CD4-positive, alpha-beta T cell treated with Interferon alpha-2 for 1 hour (primary cell): ENCODE measurements around the gene MEPCE.
"Not testable (repeated sequence)": the region's sequence is repeated elsewhere in the genome, so short reads cannot be mapped to it uniquely, and the experiment has no call there.

Experiments
- DNase-seq, 2 donors: peaks; one replicate each; pipeline ENCODE4 v3.0.0-alpha.2; 2020 to 2022

Gene MEPCE, protein sequence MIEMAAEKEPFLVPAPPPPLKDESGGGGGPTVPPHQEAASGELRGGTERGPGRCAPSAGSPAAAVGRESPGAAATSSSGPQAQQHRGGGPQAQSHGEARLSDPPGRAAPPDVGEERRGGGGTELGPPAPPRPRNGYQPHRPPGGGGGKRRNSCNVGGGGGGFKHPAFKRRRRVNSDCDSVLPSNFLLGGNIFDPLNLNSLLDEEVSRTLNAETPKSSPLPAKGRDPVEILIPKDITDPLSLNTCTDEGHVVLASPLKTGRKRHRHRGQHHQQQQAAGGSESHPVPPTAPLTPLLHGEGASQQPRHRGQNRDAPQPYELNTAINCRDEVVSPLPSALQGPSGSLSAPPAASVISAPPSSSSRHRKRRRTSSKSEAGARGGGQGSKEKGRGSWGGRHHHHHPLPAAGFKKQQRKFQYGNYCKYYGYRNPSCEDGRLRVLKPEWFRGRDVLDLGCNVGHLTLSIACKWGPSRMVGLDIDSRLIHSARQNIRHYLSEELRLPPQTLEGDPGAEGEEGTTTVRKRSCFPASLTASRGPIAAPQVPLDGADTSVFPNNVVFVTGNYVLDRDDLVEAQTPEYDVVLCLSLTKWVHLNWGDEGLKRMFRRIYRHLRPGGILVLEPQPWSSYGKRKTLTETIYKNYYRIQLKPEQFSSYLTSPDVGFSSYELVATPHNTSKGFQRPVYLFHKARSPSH

DNA sequence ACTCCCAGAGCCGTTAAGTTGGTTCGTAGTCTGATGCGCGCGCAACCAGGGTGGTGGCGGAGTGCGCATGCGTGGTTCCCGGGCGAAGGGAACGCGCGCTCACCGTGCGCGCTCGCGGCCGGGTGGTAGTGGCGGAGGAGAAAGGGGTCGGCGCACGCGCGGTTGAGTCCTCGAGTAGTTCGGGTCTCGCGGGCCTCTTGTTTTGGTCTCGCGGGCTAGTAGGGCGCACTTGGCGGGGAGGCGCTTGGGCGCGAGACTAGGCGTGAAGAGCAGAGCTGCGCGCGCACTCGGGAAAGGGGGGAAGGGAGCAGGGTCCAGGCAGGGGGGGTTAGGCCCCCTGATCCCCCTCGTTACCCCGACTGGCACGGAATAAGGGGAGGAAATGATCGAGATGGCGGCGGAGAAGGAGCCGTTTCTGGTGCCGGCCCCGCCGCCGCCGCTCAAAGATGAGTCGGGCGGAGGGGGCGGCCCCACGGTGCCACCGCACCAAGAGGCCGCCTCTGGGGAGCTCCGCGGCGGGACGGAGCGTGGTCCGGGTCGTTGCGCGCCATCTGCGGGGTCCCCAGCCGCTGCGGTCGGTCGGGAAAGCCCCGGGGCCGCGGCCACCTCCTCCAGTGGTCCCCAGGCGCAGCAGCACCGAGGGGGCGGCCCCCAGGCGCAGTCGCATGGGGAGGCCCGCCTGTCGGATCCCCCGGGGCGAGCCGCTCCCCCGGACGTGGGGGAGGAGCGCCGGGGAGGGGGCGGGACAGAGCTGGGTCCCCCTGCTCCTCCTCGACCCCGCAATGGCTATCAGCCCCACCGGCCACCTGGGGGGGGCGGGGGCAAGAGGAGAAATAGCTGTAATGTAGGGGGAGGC, at the start of gene MEPCE:
TSS of gene MEPCE (plus strand) at position 195 of the 856 bp plus-strand sequence. CDS start at position 383, 188 bp downstream.
- peak; percentile 94 to 95 for DNase-seq

DNA sequence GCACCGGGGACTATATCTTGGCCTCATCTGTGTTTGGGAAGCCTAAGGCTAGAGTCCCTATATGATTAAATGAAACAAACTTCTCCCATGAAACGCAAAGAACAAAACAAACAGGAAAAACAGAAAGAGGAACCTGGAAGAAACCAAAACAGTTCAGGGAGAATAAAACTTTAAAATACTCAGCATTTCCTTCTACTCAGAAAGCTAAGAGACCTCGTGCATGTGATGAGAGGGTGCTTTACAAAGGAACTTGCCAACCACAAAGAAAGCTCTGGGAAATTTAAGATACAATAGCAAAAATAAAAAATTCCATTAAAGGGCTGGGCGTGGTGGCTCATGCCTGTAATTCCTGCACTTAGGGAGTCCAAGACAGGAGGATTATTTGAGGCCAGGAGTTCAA, 49.4 kb upstream of the MEPCE start:
- no peak for DNase-seq

DNA sequence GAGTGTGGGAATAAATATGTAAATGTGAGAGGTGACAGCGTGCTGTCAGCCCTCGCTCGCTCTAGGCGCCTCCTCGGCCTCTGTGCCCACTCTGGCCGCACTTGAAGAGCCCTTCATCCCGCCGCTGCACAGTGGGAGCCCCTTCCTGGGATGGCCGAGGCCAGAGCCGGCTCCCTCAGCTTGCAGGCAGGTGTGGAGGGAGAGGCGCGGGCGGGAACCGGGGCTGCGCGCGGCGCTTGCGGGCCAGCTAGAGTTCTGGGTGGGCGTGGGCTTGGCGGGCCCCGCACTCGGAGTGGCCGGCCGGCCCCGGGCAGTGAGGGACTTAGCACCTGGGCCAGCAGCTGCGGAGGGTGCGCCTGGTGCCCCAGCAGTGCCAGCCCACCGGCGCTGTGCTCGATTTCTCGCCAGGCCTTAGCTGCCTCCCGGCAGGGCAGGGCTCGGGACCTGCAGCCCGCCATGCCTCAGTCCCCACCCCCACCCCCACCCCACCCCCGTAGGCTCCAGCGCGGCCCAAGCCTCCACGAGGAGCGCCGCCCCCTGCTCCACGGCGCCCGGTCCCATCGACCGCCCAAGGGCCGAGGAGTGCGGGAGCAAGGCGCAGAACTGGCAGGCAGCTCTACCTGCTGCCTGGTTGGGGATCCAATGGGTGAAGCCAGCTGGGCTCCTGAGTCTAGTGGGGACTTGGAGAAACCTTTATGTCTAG, 47.9 kb upstream of the MEPCE start:
- not testable (repeated sequence) for DNase-seq

DNA sequence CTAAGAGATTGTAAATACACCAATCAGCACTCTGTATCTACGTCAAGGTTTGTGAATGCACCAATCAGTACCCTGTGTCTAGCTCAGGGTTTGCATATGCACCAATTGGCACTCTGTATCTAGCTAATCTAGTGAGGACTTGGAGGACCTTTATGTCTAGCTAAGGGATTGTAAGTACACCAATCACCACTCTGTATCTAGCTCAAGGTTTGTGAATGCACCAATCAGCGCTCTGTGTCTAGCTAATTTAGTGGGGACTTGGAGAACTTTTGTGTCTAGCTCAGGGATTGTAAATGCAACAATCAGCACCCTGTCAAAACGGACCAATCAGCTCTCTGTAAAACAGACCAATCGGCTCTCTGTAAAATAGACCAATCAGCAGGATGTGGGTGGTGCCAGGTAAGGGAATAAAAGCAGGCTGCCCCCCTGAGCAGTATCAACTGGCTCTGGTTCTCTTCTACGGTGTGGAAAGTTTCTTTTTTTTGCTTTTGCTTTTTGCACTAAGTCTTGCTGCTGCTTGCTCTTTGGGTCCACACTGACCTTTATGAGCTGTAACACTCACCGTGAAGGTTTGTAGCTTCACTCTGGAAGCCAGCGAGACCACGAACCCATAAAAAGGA, 47.3 kb upstream of the MEPCE start:
- DNase-seq = peak in 1 of 2 donors; percentile 21

DNA sequence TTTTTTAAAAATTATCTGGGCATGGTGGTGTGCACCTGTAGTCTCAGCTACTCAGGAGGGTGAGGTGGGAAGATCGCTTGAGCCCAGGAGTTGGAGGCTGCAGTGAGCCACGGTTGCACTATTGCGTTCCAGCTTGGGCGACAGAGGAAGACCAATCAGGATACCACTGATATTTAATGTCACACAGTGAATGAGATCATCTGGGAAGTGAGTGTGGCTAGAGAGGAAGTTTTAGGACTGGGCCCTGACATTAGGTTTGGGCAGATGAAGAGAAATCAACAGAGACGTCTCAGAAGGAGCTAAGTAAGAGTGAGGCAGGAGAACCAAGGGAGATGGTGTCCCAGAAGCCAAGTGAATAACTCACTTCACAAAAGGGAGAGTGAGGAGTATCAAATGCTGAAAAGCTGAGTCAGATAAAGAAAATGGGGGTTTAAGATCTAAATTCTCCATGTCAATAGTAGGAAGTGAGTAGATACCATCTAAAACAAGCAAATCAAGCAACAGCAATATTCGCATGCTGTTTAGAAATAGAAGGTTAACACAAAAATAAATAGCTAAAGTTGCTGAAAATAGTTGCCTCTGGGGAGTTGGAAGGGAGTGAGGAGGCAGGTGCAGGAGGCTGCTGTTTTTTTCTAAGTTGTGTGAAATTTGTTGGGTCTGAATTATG, 44.9 kb upstream of the MEPCE start:
- DNase-seq = no peak

DNA sequence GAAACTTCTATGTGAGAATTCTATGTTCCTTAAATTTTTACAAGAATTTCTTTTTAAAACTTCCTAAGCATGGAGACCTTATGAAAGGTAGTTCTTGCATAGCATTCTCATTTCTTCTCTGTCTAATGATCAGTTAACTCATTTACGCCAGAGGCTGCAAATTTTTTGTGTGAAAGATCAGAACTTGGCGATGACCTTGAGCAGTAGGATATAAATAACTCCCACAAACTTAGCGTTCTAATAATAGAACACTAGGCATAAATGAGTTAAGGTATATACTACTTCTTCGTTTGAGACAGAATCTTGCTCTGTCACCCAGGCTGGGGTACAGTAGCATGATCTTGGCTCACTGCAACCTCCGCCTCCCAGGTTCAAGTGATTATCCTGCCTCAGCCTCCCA, 42.7 kb upstream of the MEPCE start:
- DNase-seq = no peak

DNA sequence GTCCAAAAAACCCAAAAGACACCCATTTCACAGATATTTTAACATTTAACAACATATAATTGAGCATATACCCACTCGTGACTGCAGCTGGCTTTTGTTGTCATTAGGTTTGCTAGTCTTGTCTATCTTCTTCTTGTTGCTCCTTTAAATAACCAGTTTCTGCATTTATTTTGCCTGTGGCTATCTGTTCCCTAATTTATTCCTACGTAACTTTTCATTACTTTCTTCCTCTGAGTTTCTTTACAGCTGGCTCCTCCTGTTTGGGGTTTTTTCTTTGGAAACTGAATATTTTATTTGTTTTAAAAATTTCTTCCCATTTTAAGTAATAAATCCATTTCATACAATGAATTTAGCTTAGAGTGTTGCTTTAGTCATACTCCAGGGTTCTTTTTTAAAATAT, 41.9 kb upstream of the MEPCE start:
- DNase-seq = no peak

DNA sequence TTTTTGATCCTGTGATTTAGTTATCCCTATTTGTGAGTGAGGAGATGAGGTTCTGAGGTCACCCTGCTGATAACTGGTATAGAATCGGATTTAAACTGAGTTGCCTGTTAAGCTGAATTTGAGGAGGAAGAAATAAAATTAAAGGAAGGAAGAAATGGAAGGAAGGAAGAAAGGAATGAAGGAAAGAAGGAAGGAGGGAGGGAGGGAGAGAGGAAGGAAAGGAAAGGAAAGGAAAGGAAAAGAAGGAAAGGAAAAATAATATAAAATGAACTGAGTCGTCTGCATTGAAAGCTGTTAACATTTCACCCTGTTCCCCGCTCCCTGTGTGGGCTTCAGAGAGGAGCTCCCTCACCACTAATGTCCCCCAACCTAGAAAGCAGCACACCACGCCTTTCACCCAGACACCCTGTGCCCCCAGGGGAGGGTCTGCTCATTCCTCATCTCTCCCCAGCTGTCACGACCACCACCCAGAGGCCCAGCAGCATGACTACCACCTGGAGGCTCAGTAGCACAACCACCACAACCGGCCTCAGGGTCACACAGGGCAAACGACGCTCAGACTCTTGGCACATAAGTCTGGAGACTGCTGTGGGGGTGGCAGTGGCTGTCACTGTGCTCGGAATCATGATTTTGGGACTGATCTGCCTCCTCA, 40.1 kb upstream of the MEPCE start:
- no peak for DNase-seq

DNA sequence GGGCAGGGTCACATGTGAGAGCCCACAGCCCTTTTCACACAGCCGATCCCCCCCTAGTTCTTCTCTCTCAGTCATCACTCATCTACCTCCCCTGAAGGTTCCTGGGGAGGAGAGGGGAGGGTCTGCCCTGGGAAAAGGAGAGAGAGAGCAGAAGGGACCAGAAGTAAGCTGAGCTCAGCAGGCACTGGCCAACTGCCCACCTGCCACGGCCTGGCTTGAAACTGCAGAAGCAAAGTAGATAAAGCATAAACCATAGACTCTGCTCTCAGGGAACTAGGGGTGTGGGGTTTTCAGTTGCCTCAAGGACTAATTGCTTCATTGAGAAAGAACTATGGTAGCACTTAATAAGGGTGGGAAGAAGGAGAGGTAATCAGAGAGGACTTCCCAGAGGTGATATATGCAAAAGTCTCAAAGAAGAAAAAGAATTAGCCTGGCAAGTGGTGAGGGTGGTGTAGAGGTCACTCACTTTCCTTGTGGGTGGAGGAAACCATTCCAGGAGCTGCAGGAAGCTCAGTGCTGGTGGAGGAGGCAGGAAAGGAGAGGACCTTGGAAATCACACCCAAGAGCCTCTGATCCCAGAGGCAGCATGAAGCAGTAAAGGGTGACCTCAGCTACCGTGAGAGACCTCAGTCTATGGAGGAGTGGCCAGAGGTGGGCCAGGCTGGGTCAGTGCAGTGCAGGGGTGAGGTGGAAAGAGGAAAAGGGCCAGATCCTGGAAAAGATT, 39.2 kb upstream of the MEPCE start:
- no peak for DNase-seq

DNA sequence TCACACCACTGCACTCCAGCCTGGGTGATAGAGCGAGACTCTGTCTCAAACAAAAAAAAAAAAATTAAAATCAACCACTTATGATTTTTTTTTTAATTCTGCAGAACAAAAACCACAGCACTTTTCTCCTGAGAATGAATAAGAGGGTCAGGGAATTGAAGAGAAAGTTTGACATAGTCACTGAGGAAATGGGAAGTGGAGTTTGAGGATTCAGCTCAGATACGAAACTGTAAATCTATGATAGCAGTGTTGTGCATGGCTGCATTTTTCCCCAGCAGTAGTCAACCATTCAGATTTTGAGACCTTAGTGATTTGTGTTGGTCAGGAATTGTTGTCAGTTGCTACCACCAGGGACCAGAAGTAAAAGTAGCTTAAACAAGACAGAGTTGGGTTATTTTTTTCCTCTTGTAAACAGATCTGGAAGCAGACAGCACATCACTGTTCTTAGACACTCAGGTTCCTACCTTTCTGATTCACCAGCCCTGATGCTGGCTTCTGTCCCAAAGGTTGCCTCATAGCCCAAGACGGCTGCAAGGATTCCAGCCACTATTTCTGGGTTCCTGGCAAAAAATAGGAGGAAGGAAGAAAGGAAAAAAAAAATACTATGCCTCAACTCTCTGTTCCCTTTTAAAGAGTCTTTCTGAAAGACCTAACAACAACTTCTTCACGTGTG, 36.3 kb upstream of the MEPCE start:
- DNase-seq = no peak

DNA sequence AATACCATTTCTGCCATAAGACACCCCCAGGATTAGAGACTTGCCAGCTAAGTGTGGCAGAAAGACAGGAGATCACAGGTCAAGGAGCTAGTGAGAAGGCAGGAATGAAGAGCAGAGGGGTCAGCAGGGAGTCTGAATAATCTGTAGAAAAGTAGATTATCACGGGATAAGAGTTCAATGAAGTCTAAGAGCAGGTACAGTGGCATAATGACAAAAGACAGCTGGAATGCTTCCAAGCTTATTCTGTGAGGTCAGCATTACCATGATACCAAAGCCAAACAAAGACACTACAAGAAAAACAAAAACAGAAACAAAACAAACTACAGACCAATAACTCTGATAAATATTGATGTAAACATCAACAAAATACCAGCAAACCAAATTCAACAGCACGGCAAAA, 35.6 kb upstream of the MEPCE start:
- DNase-seq = no peak

DNA sequence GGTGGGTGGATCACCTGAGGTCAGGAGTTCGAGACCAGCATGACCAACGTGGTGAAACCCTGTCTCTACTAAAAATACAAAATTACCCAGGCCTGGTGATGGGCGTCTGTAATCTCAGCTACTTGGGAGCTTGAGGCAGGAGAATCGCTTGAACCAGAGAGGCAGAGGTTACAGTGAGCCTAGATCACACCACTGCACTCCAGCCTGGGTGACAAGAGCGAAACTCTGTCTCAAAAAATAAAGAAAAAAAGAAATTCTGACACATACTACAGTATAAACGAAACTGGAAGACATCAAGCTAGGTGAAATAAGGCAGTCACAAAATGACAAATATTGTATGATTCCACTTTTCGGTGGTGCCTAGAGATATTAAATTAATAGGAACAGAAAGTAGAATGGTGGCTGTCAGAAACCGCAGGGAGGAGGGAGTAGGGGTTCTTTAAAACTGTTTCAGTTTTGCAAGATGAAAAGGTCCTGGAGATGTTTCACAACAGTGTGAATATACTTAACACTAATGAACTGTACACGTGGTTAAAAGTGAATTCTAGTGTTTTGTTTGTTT, 33.1 kb upstream of the MEPCE start:
- DNase-seq = peak; percentile 55 to 72

DNA sequence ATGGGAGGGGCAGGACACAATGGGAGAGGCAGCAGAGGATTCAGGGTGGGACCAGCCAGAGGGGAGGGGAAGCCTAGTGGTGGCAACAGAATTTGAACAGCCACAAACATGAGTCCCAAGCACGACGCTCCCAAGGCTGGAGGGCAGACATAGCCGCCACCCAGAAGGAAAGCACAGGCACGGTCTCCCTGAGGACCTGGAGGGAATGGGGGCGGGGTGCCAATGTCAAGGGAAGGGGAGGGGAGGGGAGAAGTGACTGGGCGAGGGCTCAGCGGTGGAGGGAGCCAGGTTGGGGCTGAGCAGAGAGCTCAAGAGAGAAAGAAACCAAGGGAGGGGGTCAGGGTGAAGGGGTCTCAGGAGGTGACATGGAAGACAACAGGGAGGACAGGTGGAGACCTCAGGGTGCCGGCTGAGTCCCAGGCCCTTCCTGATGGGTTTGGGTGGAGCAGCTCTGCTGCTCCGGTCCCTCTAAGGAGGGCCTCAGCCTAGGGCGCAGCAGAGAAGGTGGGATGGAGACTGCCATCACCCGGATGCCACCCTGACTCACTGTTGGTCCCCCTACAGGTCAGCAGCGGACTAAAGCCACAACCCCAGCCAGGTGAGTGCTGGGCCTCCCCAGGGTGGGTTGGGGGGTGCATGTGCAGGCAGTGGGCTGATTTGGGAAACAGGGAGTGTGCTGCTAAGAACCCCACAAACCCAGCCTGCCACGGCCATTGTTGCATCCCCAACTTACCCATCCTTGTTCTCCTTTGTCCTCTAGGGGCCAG, 32.1 kb upstream of the MEPCE start:
- no peak for DNase-seq

DNA sequence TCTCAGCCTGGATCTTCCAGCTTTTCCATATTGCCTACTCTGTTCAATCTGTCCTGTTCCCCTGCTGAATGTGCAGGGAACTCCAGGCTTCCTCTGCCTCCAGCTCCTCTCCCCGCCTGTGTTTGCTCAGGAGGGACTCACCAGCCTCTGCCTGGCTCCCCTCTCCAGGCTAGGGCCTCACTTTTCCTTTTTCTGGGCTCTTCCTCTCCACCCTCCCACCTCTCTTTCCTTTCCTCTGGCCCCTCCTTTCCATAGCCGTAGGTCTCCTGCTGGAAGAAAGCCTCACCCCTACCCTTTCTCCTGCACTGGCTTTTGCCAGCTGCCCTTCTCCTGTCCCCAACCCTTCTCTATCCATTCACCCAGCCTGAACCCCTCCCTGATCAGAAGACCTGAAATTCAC, 31.4 kb upstream of the MEPCE start:
- DNase-seq = no peak

DNA sequence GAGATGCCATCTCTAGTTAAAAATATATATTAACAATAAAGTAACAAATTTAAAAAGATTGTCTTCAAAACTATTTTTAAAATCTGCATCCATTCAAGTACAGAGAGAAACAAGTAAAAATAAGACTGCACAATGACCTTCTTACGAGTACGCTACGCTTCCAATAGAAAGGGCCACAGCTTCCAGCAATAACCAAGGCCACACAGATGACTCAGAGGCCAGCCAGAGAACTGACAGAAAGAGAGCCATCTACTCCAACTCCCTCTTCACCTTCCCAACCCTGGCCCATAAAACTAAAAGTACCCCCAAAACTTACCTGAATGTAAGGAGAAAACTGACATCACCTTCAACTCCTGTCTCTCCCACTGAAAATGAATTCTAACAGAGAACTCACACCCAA, 29.6 kb upstream of the MEPCE start:
- DNase-seq = no peak

DNA sequence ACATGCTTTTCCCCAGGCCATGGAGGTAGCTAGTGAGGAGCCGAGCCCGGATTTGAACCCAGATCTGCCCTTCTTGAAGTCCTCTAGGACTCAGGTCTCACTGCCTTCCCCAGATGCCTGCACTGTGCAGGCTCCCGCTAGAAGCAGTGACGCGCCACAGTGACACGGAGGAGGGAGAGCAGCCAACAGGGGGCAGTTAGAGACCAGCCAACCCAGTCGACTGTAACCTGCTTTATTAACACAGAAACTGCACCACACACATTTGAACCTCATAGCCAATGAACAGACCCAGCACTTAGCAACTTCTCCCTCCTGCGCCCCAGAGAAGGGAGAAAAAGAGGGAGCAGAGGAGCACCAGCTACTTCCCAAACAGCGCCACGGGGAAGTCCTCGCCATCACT, 29.0 kb upstream of the MEPCE start:
- peak in 1 of 2 donors; percentile 8 for DNase-seq

DNA sequence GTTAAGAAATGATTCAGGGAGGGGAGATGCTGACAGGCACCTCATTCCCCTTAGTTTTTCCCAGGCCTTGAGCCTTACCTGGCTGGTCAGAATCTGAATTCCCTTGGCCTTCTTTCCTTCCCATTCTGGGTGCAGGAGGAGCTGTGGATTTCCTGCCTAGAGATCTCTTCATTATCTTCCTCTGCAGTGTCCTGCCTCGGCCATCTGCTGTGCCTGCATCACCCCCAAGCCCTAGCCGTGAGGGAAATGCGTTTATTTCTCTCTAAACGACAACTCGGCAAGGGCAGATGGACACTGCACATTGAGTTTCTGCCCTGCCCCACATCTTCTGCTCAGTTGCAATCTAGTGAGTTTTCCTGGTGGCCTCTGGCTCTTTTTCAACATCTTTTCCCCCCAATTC, 27.8 kb upstream of the MEPCE start:
- no peak for DNase-seq

DNA sequence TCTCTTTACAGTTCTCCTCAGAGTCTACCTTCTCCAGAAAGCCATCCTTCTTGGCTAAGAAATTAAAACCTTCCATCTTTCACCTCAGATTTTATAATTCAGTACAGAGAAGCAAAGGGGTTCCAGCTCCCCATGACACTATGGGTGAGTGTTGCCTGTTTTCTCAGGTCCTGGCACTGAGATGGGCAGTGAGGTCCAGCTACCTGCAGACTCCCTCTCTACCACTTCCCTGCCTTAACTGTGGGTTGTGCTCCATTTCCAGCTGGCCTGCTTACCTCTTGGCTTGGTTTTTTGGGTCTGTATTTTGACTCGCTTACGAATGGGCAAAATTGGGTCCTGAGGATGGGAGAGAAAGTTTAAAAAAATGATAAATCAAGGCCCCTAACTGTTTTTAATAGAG, 27.4 kb upstream of the MEPCE start:
- no peak for DNase-seq

DNA sequence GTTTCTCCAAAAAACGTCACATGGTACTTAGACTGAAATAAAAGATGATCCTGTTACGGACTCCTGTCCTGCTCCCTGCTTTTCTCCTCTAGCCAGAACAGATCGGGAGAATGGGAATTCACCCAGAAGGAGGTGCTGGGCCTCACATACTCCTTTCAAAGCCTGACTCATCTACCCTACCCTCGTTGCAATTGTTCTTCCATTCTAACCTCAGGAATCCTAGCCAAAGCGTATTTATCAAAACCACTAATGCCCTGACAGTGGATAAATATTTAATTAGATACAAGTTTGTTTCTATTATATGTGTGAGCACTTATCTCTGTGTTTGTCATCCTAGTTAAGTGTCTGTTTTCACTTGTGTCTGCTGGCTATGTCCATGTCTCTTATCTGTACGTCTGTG, 22.9 kb upstream of the MEPCE start:
- no peak for DNase-seq
